Activated CD4-positive, alpha-beta memory T cell treated with anti-CD3 and anti-CD28 coated beads, Interleukin-2, amount 10 ng/mL, durations not matched to agents 7 days and 5 days (primary cell): ENCODE data around the gene LSM5. TPM values are rescaled to one million over a fixed set of nuclear protein-coding genes. Genes with fewer than 3 reads are reported as not detected.

ENCODE experiments used
- CTCF ChIA-PET: fragments of 350-600 bp; sonication (Branson Sonifier 250); formaldehyde crosslinking; loops from one replicate; lab custom pipeline; 2021; ENCODE audit warnings: antibody characterized with exemption, inconsistent platforms; lab: Charles Lee
- POLR2A ChIA-PET: fragments of 350-600 bp; sonication (Branson Sonifier 250); formaldehyde crosslinking; loops from one replicate; lab custom pipeline; 2021; ENCODE audit warnings: antibody characterized with exemption; lab: Charles Lee
- DNase-seq: peaks from one replicate; pipeline ENCODE4 v3.0.0-alpha.2; 2020
- H3K27ac Mint-ChIP-seq: one replicate; pipeline ENCODE4 v1.8.0; 2021; ENCODE audit warnings: mild to moderate bottlenecking, mixed read lengths
- H3K27me3 Mint-ChIP-seq: one replicate; pipeline ENCODE4 v1.8.0; 2021; ENCODE audit warnings: mixed read lengths
- H3K36me3 Mint-ChIP-seq: one replicate; pipeline ENCODE4 v1.8.0; 2021; ENCODE audit warnings: low read depth, mixed read lengths
- H3K4me1 Mint-ChIP-seq: one replicate; pipeline ENCODE4 v1.8.0; 2021; ENCODE audit warnings: mixed read lengths
- H3K4me3 Mint-ChIP-seq: one replicate; pipeline ENCODE4 v1.8.0; 2021; ENCODE audit warnings: mild to moderate bottlenecking, mixed read lengths
- H3K9me3 Mint-ChIP-seq: one replicate; pipeline ENCODE4 v1.8.0; 2021; ENCODE audit warnings: mixed read lengths
- total RNA-seq, 2 experiments: library from RNA; stranded (reverse); gene quantifications; one replicate each; pipeline ENCODE4 v1.2.3, GENCODE V29; 2021

The LSM5 gene
- 10 to 100 TPM; 69.4 to 70.1 TPM for total RNA-seq

GRCh38 chr7:32490127-32490796 lies at the start of gene LSM5:
Gene LSM5 (minus strand): TSS chr7:32490380. CDS start chr7:32490365, 15 bp downstream.
- DNase-seq, result peak; percentile 93
- Mint-ChIP-seq H3K27ac (peak within 1 kb of the TSS; percentile 93), H3K9me3 (no peaks in the 10 kb centered on the region), H3K4me1 (peaks cover 40% of the 10 kb centered on the region), H3K27me3 (no peaks in the 10 kb centered on the region), H3K4me3 (peak within 1 kb of the TSS; percentile 79), H3K36me3 (peaks cover 29% of the 10 kb centered on the region)
- CTCF ChIA-PET, result interaction anchor here (0.5 to 1.6 kb wide), 6 partner anchors 11 to 618 kb away, joined by 3 to 9 read pairs (median 4); no protein-coding TSS in a partner anchor
- POLR2A ChIA-PET, result interaction anchor here (0.5 to 2.2 kb wide), 7 partner anchors 8 to 613 kb away, joined by 3 to 14 read pairs (median 3); partner anchors contain the start of gene KBTBD2

GRCh38 chr7:32539366-32539765 lies 49.2 kb upstream of the LSM5 start:
- Mint-ChIP-seq H3K36me3 (peaks cover 24% of the 10 kb centered on the region), H3K9me3 (no peaks in the 10 kb centered on the region), H3K27me3 (no peaks in the 10 kb centered on the region), H3K4me3 (no peak overlapping the region), H3K4me1 (peaks cover 9% of the 10 kb centered on the region), H3K27ac (no peak overlapping the region)
- ChIA-PET POLR2A (no interaction called here), CTCF (no interaction called here)
- DNase-seq, result no peak

- Mint-ChIP-seq H3K36me3 (peaks cover 10% of the 10 kb centered on the region), H3K27me3 (no peaks in the 10 kb centered on the region), H3K27ac (no peak overlapping the region), H3K9me3 (no peaks in the 10 kb centered on the region), H3K4me1 (peaks cover 7% of the 10 kb centered on the region), H3K4me3 (no peak overlapping the region)
- ChIA-PET CTCF (no interaction called here), POLR2A (no interaction called here)
- no peak for DNase-seq
Measured at GRCh38 chr7:32537760-32538159, 47.6 kb upstream of the LSM5 start.

- H3K27ac Mint-ChIP-seq, result no peak overlapping the region
- POLR2A ChIA-PET, result no interaction called here
- DNase-seq, result no peak
- peaks cover 7% of the 10 kb centered on the region for H3K4me1 Mint-ChIP-seq
- H3K9me3 Mint-ChIP-seq, result no peaks in the 10 kb centered on the region
- H3K27me3 Mint-ChIP-seq, result no peaks in the 10 kb centered on the region
- H3K36me3 Mint-ChIP-seq, result peaks cover 13% of the 10 kb centered on the region
- no peak overlapping the region for H3K4me3 Mint-ChIP-seq
- CTCF ChIA-PET, result no interaction called here
Measured at GRCh38 chr7:32536585-32536984, 46.4 kb upstream of the LSM5 start.

GRCh38 chr7:32536016-32536415 lies 45.8 kb upstream of the LSM5 start:
- Mint-ChIP-seq H3K4me1 (peaks cover 7% of the 10 kb centered on the region), H3K9me3 (no peaks in the 10 kb centered on the region), H3K27me3 (no peaks in the 10 kb centered on the region), H3K27ac (no peak overlapping the region), H3K4me3 (no peak overlapping the region), H3K36me3 (peaks cover 13% of the 10 kb centered on the region)
- ChIA-PET CTCF (no interaction called here), POLR2A (no interaction called here)
- no peak for DNase-seq

- Mint-ChIP-seq H3K36me3 (peaks cover 13% of the 10 kb centered on the region), H3K9me3 (no peaks in the 10 kb centered on the region), H3K4me1 (peaks cover 6% of the 10 kb centered on the region), H3K4me3 (no peak overlapping the region), H3K27me3 (no peaks in the 10 kb centered on the region), H3K27ac (no peak overlapping the region)
- ChIA-PET CTCF (no interaction called here), POLR2A (no interaction called here)
- DNase-seq, result no peak
Measured at GRCh38 chr7:32535162-32535702, 45.1 kb upstream of the LSM5 start.

- Mint-ChIP-seq H3K36me3 (peaks cover 13% of the 10 kb centered on the region), H3K9me3 (no peaks in the 10 kb centered on the region), H3K4me3 (no peak overlapping the region), H3K27ac (no peak overlapping the region), H3K4me1 (no peaks in the 10 kb centered on the region), H3K27me3 (no peaks in the 10 kb centered on the region)
- ChIA-PET CTCF (no interaction called here), POLR2A (no interaction called here)
- DNase-seq, result no peak
Measured at GRCh38 chr7:32533276-32534029, 43.3 kb upstream of the LSM5 start.

- H3K9me3 Mint-ChIP-seq, result no peaks in the 10 kb centered on the region
- no peaks in the 10 kb centered on the region for H3K27me3 Mint-ChIP-seq
- no peak overlapping the region for H3K27ac Mint-ChIP-seq
- no peaks in the 10 kb centered on the region for H3K4me1 Mint-ChIP-seq
- POLR2A ChIA-PET, result no interaction called here
- H3K4me3 Mint-ChIP-seq, result no peak overlapping the region
- CTCF ChIA-PET, result no interaction called here
- H3K36me3 Mint-ChIP-seq, result peaks cover 13% of the 10 kb centered on the region
- DNase-seq, result no peak
Measured at GRCh38 chr7:32532716-32533115, 42.5 kb upstream of the LSM5 start.

GRCh38 chr7:32532086-32532485 lies 41.9 kb upstream of the LSM5 start:
- Mint-ChIP-seq H3K27me3 (no peaks in the 10 kb centered on the region), H3K4me1 (no peaks in the 10 kb centered on the region), H3K4me3 (no peak overlapping the region), H3K9me3 (no peaks in the 10 kb centered on the region), H3K36me3 (peaks cover 14% of the 10 kb centered on the region), H3K27ac (no peak overlapping the region)
- ChIA-PET POLR2A (no interaction called here), CTCF (no interaction called here)
- DNase-seq, result no peak

GRCh38 chr7:32531402-32531801 lies 41.2 kb upstream of the LSM5 start:
- no peaks in the 10 kb centered on the region for H3K4me1 Mint-ChIP-seq
- no peaks in the 10 kb centered on the region for H3K27me3 Mint-ChIP-seq
- ChIA-PET CTCF (interaction anchor here (1.2 kb wide), 1 partner anchor 36 kb away, joined by 3 read pairs; the partner anchor contains the start of gene AVL9), POLR2A (no interaction called here)
- no peaks in the 10 kb centered on the region for H3K9me3 Mint-ChIP-seq
- peaks cover 20% of the 10 kb centered on the region for H3K36me3 Mint-ChIP-seq
- H3K4me3 Mint-ChIP-seq, result no peak overlapping the region
- H3K27ac Mint-ChIP-seq, result no peak overlapping the region
- DNase-seq, result no peak

GRCh38 chr7:32525839-32526238 lies 35.7 kb upstream of the LSM5 start:
- DNase-seq, result no peak
- Mint-ChIP-seq H3K27me3 (no peaks in the 10 kb centered on the region), H3K27ac (no peak overlapping the region), H3K4me3 (no peak overlapping the region), H3K36me3 (peaks cover 34% of the 10 kb centered on the region), H3K4me1 (no peaks in the 10 kb centered on the region), H3K9me3 (peaks cover 20% of the 10 kb centered on the region)
- ChIA-PET CTCF (no interaction called here), POLR2A (no interaction called here)

- POLR2A ChIA-PET, result no interaction called here
- CTCF ChIA-PET, result no interaction called here
- H3K36me3 Mint-ChIP-seq, result peaks cover 44% of the 10 kb centered on the region
Measured at GRCh38 chr7:32524631-32525030, 34.5 kb upstream of the LSM5 start.

GRCh38 chr7:32522746-32523530 lies 32.8 kb upstream of the LSM5 start:
- POLR2A ChIA-PET, result no interaction called here
- Mint-ChIP-seq H3K36me3 (peaks cover 45% of the 10 kb centered on the region), H3K9me3 (peaks cover 33% of the 10 kb centered on the region), H3K27me3 (no peaks in the 10 kb centered on the region), H3K4me1 (no peaks in the 10 kb centered on the region), H3K4me3 (no peak overlapping the region), H3K27ac (no peak overlapping the region)
- CTCF ChIA-PET, result no interaction called here
- no peak for DNase-seq

More at GRCh38 chr7:32524631-32525030, 34.5 kb upstream of the LSM5 start:
- Mint-ChIP-seq H3K27me3 (no peaks in the 10 kb centered on the region), H3K4me3 (no peak overlapping the region), H3K9me3 (peaks cover 32% of the 10 kb centered on the region), H3K27ac (no peak overlapping the region), H3K4me1 (no peaks in the 10 kb centered on the region)
- no peak for DNase-seq
